Stimulated activated CD8-positive, alpha-beta memory T cell treated with anti-CD3 and anti-CD28 coated beads, Interleukin-4, amount 100 ng/mL, for 24 hours (primary cell): ENCODE data around the gene AGBL4.

ENCODE experiments used
- DNase-seq: peaks from one replicate; pipeline ENCODE4 v3.0.0-alpha.2; 2020; ENCODE audit warnings: low read depth

The AGBL4 gene

GRCh38 chr1:48761986-48762385, 1261.8 kb downstream of the AGBL4 start:
- DNase-seq = no peak

- DNase-seq = no peak
Observed at GRCh38 chr1:48761411-48761810, 1262.3 kb downstream of the AGBL4 start.

GRCh38 chr1:48760857-48761256, 1262.9 kb downstream of the AGBL4 start:
- no peak for DNase-seq

GRCh38 chr1:48758976-48759375, 1264.8 kb downstream of the AGBL4 start:
- DNase-seq = no peak

GRCh38 chr1:48757363-48757762, 1266.4 kb downstream of the AGBL4 start:
- DNase-seq = no peak

GRCh38 chr1:48756683-48757316, 1267.0 kb downstream of the AGBL4 start:
- DNase-seq = no peak

- DNase-seq = no peak
Observed at GRCh38 chr1:48753293-48753692, 1270.5 kb downstream of the AGBL4 start.

DNA sequence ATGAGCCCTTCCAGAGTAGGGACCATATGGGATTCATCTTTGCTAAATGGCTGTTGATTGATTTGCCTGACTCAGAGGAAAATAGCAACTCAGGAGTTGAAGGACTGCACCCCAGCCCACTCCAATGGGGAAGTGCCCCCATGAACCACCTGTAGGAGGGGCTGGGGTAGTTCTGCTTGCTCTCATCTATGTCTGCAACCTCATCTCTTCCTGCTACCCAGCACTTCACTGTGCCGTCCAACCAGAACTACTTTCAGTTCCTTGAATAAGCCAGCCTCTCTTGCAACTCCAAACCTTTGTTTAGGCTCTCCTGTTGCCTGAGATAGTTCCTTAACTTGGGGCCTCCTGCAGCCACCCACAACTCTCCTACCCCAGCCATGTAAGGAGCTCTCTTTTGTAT, 1273.6 kb downstream of the AGBL4 start:
- DNase-seq = no peak

GRCh38 chr1:48749068-48749467, 1274.7 kb downstream of the AGBL4 start:
- no peak for DNase-seq

- no peak for DNase-seq
Observed at GRCh38 chr1:48746906-48747305, 1276.8 kb downstream of the AGBL4 start.

- DNase-seq = no peak
Observed at GRCh38 chr1:48744032-48744431, 1279.7 kb downstream of the AGBL4 start.

GRCh38 chr1:48743480-48743879, 1280.3 kb downstream of the AGBL4 start:
- no peak for DNase-seq

DNA sequence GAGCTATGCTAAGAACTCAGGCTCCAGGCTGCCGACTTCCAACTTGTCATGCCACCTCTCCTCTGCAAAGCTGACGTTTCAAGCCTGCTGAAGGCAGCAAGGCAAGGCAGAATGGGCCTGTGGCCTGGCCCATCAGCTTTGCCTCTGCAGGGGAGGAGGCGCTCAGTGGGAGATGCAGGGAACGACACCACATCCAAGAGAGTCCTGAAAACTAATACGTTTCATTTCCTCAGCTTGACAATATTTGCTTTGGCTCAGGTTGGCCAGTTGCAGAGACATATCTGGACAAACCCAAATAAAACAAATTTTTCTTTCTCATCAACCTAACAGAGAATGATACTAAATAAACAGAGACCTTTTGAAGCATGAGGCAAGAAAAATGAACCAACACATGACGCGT, 1282.4 kb downstream of the AGBL4 start:
- no peak for DNase-seq

DNA sequence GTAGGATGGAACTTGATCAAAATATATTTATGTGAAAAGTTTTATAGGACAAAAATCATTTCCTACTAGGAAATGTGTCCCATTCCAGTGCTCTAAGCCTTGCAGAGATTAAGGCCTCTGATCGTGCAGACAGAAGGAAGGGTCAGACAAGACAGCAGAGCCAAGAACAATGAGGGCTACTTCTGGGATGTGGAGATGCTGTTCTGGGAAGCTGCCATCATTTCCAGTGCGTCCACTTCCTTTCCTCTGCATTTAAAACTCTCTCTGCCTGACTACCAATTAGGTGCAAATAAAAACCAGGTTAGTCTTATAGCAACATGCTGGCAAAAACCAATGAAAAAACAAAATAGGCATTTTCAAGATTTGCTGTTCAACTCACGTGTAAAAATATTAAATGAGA, 1283.1 kb downstream of the AGBL4 start:
- DNase-seq = no peak

DNA sequence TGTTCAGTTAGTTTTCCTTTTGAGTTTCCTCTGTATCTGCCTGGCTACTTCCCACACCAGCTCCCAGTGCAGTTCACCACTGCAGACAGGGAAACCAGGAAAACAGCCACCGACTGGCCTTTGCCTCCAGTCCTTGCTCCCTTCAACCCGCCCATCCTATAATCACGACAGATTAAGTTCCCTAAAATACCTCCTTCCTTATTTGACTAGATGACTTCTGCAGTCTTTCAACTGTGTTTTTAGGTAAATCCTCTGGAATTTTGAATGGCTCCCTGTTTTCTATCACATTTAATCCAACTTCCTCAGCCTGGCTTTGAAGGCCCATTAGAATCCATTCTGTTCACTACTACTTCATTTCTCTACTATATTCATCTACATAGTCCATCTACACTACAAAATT, 1284.7 kb downstream of the AGBL4 start:
- DNase-seq = no peak

DNA sequence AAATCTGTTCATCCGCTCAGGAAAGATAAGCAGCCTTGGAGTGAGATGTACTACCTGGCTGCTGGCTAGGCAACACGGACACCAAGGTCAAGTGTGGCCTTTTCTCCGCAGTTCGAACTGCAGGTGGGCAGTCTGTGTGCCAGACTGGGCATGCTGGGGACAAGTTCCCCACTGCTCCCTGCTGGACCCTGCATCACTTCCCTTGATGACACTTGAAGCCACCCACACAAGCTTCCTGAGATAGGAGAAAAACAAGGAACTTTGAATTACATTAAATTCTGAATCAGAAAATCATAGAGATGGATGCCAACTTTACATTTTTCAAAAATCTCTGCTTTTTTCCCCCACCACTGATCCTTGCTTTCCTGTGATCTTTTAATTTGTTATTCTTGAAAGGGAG, 1285.4 kb downstream of the AGBL4 start:
- DNase-seq = no peak

DNA sequence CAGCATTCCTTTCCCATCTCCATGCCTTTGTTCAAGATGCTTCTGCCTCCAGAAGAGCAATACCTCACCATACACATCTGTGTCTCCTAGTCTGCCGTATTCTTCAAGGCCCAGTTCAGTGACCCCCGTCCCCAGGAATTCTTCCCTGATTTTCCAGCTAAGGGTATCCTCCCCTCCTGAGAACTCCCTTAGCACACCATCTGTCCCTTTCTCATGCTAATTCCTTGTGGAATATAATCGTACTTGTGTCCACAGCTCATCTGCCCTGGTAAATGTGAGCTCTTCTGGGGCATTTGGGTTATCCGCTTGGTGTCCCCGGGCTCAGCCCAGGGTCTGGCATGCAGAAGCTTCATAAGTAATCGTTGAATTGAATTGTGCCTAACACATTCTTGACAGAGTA, 1288.0 kb downstream of the AGBL4 start:
- no peak for DNase-seq

DNA sequence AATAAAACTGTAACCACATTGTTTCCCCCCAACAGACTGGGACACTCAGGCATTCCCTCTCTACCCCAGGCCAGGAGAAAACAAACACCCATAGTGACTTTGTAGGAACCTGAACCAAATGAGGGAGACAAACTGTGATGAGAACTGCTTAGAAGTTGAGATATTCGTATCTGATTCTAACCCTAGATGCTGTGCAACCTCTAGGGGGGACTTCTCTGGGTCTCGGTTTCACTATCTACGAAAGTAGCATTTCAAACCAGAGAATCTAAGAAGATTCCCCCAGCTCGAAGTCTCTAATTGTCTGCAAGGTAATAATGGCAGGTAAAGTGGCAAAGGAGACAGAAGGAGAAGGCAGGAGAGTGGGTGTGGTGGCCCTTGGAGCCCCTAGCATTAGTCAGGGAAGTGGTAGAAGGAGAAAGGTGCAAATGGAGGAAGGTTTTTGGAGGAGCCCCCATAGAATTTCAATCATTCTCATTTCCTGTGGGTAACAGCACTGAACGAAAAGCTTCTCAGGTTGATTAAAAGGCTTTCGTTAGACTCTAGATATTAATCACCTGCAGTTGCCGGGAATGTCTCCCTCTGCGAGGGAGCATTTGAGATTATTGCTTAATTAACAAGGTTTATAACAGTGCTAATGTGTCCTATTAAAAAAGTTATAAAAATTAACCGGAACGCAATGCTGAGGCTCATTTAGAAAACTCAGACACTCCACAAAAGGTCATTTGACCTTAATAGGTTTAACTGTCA, 1293.4 kb downstream of the AGBL4 start:
- DNase-seq = no peak

GRCh38 chr1:48728584-48728983, 1295.2 kb downstream of the AGBL4 start:
- DNase-seq = no peak

DNA sequence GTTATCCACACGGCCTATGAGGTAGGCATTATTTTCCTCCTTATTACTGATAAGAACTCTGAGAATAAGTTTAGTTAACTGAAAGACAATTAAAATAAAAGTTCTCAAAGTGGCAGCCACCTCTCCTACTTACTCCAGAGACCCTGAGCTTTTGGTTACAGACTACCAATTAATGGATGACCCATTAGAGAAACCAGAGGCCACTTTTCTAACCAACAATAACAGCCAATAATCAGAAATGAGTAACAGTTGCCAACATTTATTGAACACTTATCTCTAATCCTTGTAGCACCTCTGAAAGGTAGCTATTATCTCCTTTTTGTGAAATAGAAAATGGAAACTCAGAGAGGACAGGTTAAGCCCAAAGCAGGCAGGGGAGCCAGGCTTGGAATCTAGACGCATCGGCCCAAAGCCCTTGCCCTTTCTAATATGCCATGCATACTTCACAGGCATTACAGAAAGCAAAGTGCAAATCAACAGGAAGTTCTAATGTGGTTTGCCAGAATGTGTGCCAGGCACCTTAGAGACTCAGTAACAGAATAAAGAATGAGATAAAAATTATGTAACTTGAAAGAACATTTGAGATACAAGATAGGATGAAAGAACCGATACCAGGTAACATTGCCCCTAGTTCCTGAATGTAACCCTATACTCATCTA, 1297.1 kb downstream of the AGBL4 start:
- no peak for DNase-seq

DNA sequence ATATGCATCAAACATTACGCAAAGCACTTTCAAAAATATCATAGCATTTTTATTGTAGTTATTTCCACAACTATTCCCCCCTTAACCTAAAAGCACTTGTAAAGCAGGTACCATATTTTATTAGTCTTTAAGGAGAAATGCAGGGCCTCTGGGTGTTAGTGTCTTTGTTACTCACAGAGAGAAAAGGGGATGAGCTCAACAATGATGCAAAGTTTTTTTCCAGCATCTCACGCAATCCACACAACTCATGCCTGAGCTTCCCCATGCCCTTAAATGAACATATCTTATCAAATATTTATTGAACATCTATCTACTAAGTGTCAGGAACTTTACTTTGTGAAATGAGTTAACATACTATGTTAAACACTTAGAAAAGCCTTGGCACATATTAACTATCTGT, 1297.6 kb downstream of the AGBL4 start:
- no peak for DNase-seq

GRCh38 chr1:48725341-48726046, 1298.3 kb downstream of the AGBL4 start:
- DNase-seq = no peak

DNA sequence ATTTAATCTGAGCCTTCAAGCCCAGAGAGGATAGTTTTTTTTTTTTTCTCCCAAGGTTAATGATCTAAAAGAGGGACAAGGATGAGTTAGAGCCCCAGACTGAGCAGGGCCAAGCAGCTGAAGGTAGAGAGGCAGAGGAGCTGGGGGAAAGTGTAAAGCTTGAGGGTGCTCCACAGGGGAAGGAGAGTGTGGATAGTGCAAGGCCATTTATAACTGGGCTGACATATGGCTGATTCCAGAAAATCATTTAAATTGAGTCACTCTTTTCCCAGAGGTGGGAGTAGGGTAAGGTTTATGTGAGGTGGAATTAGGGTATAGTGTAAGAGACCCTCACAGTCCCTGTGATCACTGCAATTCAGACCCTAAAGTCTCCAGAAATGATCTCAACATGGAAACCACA, 1302.8 kb downstream of the AGBL4 start:
- no peak for DNase-seq
